HG02571 (cell line): ENCODE measurements around the gene ZSCAN16.

ENCODE experiments used
- ATAC-seq: cut with Tn5 transposase; IDR thresholded peaks from one replicate; pipeline ENCODE4 v1.9.1; 2021; ENCODE audit warnings: mild to moderate bottlenecking, moderate library complexity; ENCODE audit not compliant: unreplicated experiment

Gene ZSCAN16

DNA sequence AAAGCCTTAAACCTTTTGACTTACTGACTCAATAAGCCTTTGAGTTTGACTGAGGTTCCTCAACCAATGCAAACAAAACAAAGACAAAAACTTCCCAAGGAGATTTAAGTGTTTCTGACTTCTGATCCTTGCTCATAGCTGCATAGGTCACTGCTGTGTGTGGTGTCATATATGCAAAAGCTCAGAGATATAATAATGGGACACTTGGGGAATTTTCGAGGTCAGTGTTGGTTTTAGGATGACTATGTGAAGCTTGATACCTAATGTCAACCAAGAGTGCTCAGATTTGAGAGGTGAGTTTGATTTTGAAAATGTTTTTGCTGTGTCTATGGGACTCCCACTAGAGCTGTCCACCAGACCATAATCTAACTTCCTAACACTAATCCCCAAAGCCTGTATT is 43.5 kb downstream of the ZSCAN16 start:
- no peak for ATAC-seq

GRCh38 chr6:28171271-28171670 is 46.9 kb downstream of the ZSCAN16 start:
- ATAC-seq: no peak

- ATAC-seq: no peak
Observed at GRCh38 chr6:28172006-28172405, 47.6 kb downstream of the ZSCAN16 start.

DNA sequence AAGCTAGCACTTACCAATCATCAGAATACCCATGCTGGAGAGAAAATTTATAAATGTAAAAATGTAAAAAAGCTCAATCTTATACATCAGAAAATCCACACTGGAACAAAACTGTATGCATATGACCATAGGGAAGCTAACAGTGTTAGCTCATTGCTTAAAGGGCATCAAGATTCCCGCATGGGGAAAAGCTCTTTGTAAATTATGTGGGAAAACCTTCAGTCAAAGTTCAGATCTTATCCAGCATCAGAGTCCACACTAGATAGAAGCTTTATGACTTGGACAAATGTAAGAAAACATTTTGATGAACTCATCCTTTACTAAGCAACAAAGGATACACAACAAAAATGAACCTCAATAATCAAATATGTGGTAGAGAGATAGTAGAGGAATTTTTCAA is 52.0 kb downstream of the ZSCAN16 start:
- no peak for ATAC-seq
